Body of pancreas (tissue), 4 donors: ENCODE data around the gene KLHDC7B. TPM values are rescaled to one million over a fixed set of nuclear protein-coding genes. Genes with fewer than 3 reads are reported as not detected.

Experiments
- ATAC-seq: fragments of 150-250 bp; one replicate; pipeline ENCODE4 v1.9.1; 2016
- DNase-seq, 4 donors: peaks; one replicate each; pipeline ENCODE4 v3.0.0-alpha.2; 2019
- H3K27ac ChIP-seq, 4 donors: fragments of 200-600 bp; sonication (generic); 1 replicate in 3 of 4; 2 replicates in 1 of 4; pipeline versions ENCODE4 v1.5.1 to v1.6.1; 2016 to 2019; ENCODE audit warnings: mild to moderate bottlenecking in 1 of 4, mixed read lengths in 1 of 4, moderate library complexity in 1 of 4
- H3K27me3 ChIP-seq, 2 donors: fragments of 200-600 bp; sonication (generic); one replicate each; pipeline ENCODE4 v1.6.0; 2016; ENCODE audit warnings: mild to moderate bottlenecking in 1 of 2
- H3K36me3 ChIP-seq, 2 donors: fragments of 200-600 bp; sonication (generic); replicated peaks in 1 of 2; 2 replicates each; pipeline ENCODE4 v1.5.1; 2016; ENCODE audit warnings: low read depth in 2 of 2; ENCODE audit not compliant: insufficient read depth in 1 of 2
- H3K4me1 ChIP-seq: fragments of 200-600 bp; sonication (generic); one replicate; pipeline ENCODE4 v1.6.0; 2016
- H3K4me3 ChIP-seq, 2 donors: fragments of 200-600 bp; sonication (generic); 1 replicate in 1 of 2; 2 replicates in 1 of 2; pipeline ENCODE4 v1.5.1; 2016 to 2019
- H3K9me3 ChIP-seq, 3 donors: fragments of 200-600 bp; sonication (generic); 1 replicate in 2 of 3; 2 replicates in 1 of 3; pipeline ENCODE4 v1.5.1; 2016
- POLR2A ChIP-seq, 3 donors: fragments of 450-650 bp; IDR thresholded peaks; one replicate each; pipeline ENCODE4 v1.6.1; 2016; ENCODE audit warnings: antibody characterized with exemption in 3 of 3, mild to moderate bottlenecking in 2 of 3
- WGBS, 2 donors: methylation state at CpG; one replicate each; pipeline ENCODE4 v1.1.5; 2017; 5-methylcytosine and 5-hydroxymethylcytosine counted together
- intact Hi-C: fragments of 100-400 bp; cut with DNase I; formaldehyde crosslinking; loops from one replicate; pipeline ENCODE4 v1.15.1; 2023
- total RNA-seq, 2 donors: library from RNA; depleted of rRNA; stranded (reverse); fragments of >200 nt; gene quantifications; one replicate each; pipeline ENCODE4 v1.1.0, GENCODE V29; 2016
- TF ChIP-seq, protein P1 (sequence below), 7 experiments: fragments of 450-650 bp in 4 of 7; fragments of 200-600 bp in 3 of 7; sonication (generic) in 3 of 7; IDR thresholded peaks; one replicate each; pipeline ENCODE4 v1.5.1; 2016 to 2019; ENCODE audit warnings: antibody characterized with exemption in 7 of 7

Gene KLHDC7B
- total RNA-seq, 2 donors from 2014 or later, result not detected

DNA sequence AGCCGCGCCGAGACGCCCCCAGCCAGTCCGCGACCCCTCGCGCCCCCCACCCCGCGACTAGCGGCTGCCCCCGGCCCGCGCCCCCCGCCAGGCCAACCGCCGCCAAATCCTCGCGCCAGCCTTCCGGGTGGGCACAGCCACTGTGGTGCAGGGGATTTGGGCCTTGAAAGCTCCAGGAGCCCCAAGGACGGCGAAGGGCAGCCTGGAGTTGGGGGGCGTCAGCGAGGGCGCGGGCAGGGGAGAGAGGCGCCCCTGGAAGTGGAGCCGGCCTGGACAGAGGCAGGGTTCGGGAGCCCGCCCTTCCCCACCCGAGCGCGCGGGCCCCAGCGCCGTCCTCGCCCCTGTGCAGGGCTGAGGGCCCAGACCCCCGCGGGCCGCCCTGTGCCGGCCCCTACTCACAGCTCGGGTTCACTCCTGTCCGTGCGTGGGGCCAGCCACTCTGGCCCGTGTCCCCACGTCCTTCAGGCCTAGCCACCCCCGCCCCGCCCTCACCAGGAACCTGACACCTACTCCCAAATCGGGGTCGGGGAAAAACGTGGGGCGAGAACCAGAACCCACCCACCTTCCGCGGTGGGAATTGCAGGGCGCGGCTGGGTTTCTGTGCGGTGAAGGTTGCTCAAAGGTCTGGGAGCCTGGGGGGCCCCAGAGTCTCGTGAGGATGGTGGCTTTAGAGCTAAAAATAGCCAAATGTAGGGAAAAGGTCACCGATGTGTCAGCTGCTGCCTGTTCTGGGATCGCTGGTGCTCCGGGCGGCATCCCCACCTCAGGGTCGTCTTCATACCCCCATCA lies 32.5 kb downstream of the KLHDC7B start, which contains the start of gene CPT1B:
Gene CPT1B (minus strand): TSS at position 441 of the 789 bp plus-strand sequence. CDS start 512 bp downstream, outside the sequence.
- Histone ChIP-seq H3K9me3 (no peaks in the 10 kb centered on the region), H3K4me3 (no peak within 1 kb of the TSS), H3K27ac (no peak within 1 kb of the TSS), H3K36me3 (no peaks in the 10 kb centered on the region), H3K27me3 (no peaks in the 10 kb centered on the region), H3K4me1 (peaks cover 25% of the 10 kb centered on the region)
- ATAC-seq (no peak), DNase-seq (no peak)
- intact Hi-C loops, result no loop called here
- TF ChIP-seq POLR2A (IDR thresholded peaks at IDR 0.05), result no peak
- TF ChIP-seq, protein P1, sequence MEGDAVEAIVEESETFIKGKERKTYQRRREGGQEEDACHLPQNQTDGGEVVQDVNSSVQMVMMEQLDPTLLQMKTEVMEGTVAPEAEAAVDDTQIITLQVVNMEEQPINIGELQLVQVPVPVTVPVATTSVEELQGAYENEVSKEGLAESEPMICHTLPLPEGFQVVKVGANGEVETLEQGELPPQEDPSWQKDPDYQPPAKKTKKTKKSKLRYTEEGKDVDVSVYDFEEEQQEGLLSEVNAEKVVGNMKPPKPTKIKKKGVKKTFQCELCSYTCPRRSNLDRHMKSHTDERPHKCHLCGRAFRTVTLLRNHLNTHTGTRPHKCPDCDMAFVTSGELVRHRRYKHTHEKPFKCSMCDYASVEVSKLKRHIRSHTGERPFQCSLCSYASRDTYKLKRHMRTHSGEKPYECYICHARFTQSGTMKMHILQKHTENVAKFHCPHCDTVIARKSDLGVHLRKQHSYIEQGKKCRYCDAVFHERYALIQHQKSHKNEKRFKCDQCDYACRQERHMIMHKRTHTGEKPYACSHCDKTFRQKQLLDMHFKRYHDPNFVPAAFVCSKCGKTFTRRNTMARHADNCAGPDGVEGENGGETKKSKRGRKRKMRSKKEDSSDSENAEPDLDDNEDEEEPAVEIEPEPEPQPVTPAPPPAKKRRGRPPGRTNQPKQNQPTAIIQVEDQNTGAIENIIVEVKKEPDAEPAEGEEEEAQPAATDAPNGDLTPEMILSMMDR (IDR thresholded peaks at IDR 0.05), result no peak
- WGBS, 2 donors, result 41 to 53% methylated on average over 11 to 43 of the region's 63 CpGs

DNA sequence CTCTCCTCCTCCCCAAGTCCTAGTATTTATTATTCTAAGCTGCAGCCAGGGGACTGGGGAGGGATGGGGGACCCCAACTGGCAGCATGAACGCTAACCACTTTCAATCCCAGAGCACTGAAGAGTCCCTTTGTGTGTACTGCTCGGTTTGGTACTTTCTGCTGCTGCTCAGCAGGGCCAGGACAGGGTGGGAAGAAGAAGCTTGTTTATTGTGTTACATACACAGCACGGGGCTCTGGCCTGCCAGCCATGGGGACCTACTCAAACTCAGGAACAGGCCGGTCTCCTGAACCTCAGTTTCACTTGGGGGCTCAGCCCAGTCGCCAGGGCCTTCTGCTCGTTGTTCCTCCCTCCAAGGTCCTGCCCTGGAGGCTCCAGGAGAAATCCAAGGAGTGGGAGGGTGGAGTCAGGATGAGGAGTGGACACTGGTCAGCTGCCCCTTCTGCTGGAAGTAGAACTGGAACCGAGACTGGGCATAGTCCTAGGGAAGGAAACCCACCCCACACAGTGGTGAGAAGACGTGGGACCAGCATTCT lies 33.1 kb downstream of the KLHDC7B start:
- H3K27ac ChIP-seq, result no peak overlapping the region
- H3K4me1 ChIP-seq, result peaks cover 32% of the 10 kb centered on the region
- whole genome bisulfite sequencing, 2 donors, result 72 to 82% methylated on average over 5 to 8 of the region's 8 CpGs
- ATAC-seq, result no peak
- no peak for DNase-seq
- H3K27me3 ChIP-seq, result no peaks in the 10 kb centered on the region
- no peaks in the 10 kb centered on the region for H3K36me3 ChIP-seq
- H3K4me3 ChIP-seq, result no peak overlapping the region
- intact Hi-C loops, result no loop called here
- TF ChIP-seq, protein P1 (IDR thresholded peaks at IDR 0.05), result no peak
- no peak for TF ChIP-seq POLR2A (IDR thresholded peaks at IDR 0.05)
- H3K9me3 ChIP-seq, result no peaks in the 10 kb centered on the region

DNA sequence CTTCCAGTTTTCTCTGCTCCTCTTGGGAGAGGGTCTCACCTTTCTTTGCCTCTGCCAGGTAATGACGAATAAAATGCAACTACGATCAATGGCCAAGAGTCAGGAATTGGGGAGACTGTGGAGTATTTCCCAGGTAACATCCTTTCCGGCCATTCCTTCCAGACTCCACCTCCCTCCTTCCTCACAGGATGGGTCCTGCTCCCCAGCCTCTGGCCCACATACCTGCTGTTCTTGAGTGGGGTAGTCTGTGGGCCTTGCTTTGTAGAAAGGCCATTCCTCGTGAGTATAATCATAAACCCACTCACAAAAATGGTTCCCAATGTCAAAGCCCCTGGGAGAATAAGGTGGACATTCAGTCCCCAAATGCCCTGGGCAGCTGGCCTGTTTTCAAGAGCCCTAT lies 34.1 kb downstream of the KLHDC7B start:
- Histone ChIP-seq H3K27ac (no peak overlapping the region), H3K27me3 (no peaks in the 10 kb centered on the region), H3K9me3 (no peaks in the 10 kb centered on the region), H3K4me1 (peaks cover 33% of the 10 kb centered on the region), H3K36me3 (no peaks in the 10 kb centered on the region), H3K4me3 (no peak overlapping the region)
- no peak for DNase-seq
- 94 to 95% methylated on average over 4 of the region's 4 CpGs for WGBS, 2 donors
- no peak for TF ChIP-seq POLR2A (IDR thresholded peaks at IDR 0.05)
- TF ChIP-seq, protein P1 (IDR thresholded peaks at IDR 0.05), result no peak
- intact Hi-C loops, result no loop called here
- no peak for ATAC-seq

DNA sequence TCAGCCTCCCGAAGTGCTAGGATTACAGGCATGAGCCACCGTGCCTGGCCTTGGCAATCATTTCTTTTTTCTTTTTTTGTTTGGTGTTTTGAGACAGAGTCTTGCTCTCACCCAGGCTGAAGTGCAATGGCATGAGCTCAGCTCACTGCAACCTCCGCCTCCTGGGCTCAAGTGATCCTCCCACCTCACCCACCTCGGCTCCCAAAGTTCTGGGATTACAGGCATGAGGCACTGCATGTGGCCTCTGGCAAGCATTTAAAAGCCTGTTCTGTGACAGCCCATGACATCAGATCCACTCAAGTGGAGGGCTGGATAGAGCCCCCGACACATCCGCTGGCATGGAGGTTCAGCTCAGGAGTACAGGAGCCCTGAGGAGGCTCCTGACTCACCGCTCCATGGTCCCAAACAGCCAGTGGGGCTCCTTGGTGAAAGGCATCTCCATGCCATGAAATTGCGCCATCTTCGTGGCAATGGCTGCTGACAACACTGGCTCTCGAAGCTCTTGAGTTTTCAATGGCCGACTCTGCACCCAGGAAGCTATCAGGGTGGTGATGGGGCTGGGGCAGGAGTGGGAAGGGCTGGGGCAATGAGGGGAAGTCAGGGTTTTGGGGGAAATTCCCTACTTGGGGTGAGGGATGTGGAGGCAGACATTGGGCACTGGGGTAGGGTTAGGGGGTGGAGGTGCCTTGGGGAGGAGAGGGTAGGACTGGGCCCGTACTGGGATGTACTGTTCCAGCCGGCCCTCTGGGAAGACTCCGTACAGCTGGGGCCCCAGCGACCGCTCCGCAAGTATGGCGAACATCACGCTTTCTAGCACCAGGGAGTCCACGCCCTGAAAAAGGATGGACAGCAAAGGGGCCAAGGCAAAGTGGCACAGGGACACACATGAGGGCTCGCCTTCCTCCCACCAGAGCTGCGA lies 35.6 kb downstream of the KLHDC7B start:
- DNase-seq (no peak), ATAC-seq (no peak)
- Histone ChIP-seq H3K9me3 (no peaks in the 10 kb centered on the region), H3K4me1 (peaks cover 33% of the 10 kb centered on the region), H3K4me3 (peak overlapping the region in 1 of 2 donors; percentile 30), H3K27me3 (no peaks in the 10 kb centered on the region), H3K36me3 (no peaks in the 10 kb centered on the region), H3K27ac (peak overlapping the region in 1 of 4 donors; percentile 98)
- intact Hi-C loops, result no loop called here
- no peak for TF ChIP-seq POLR2A (IDR thresholded peaks at IDR 0.05)
- TF ChIP-seq, protein P1 (IDR thresholded peaks at IDR 0.05), result no peak
- 86 to 90% methylated on average over 16 to 22 of the region's 22 CpGs for WGBS, 2 donors
